Germinal center (tissue), 1 donor: Measurements from ENCODE around the gene BCAT1.
A peak's percentile ranks its signal among the peaks of the same experiment; 100 is the strongest.
"Not testable (repeated sequence)": the region's sequence is repeated elsewhere in the genome, so short reads cannot be mapped to it uniquely, and the experiment has no call there.

Experiments used
- DNase-seq: peaks from one replicate; pipeline ENCODE4 v3.0.0; 2012; ENCODE audit warnings: mixed read lengths, low spot score

Gene BCAT1

GRCh38 chr12:24960222-24960855 lies 11.4 kb upstream of the BCAT1 start:
- DNase-seq, result no peak

- DNase-seq, result not testable (repeated sequence)
These were observed 7.5 kb upstream of the BCAT1 start for GRCh38 chr12:24956351-24956750.

DNA sequence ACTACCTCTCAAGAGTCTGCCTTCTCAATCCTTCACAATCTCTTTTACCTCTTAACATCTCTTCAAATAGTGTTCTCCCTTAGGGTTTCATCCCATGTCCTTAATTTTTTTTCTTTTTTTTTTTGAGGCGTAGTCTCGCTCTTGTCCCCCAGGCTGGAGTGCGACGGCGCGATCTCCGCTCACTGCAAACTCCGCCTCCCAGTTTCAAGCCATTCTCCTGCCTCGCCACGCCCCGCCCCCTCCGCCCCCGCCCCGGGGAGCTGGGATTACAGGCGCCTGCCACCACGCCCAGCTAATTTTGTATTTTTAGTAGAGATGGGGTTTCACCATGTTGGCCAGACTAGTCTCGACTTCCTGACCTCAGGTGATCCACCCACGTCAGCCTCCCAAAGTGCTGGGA lies 7.0 kb upstream of the BCAT1 start:
- DNase-seq, result no peak

- no peak for DNase-seq
These were observed 6.5 kb upstream of the BCAT1 start for GRCh38 chr12:24955389-24955788.

- no peak for DNase-seq
These were observed 5.4 kb upstream of the BCAT1 start for GRCh38 chr12:24954261-24954660.

- no peak for DNase-seq
These were observed 3.5 kb upstream of the BCAT1 start for GRCh38 chr12:24952389-24952788.

DNA sequence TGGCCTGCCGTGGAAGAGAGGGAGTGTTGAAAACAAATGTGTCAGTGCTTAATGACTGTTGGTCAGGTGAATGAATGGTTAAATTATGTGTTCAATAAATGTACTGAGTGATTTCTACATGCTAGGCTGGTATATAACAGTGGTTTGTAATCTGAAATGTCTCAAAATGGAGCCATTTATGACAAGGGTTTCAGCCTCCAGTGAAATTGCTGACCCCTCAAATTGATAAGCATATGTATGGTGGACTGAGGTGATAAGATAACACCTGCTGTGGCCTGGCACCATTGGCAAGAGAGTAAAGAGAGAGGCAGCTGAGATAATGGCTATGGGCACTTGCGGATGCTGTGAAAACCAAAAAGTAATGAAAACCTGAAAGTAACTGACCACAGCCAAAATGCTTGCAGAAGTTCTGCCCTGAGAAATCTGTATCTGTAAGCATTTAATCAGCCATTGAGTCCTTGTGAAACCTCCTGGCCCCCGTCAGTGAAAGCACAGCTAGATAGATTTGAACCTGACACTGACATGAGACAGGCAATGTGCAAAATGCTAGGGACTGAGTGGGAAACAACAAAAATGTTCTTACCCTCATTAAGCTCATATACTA lies 1.4 kb upstream of the BCAT1 start:
- DNase-seq, result no peak

DNA sequence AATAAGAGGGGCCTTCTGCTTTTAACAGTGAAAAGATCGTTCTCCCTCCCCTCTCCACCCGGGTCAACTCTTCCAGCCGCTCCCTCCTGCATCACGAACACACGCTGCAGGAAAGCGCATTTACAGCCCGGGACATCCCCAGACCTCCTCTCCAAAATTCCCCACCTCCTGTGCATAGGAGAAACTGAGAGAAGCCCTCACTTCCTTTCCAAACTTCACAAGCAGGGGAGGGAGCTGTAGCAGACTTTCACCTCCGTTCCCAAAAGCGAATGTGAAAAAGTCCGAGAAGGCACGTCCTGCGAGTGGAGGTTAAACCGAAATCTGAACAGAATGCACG lies 513 bp downstream of the BCAT1 start:
- DNase-seq, result peak; percentile 14

DNA sequence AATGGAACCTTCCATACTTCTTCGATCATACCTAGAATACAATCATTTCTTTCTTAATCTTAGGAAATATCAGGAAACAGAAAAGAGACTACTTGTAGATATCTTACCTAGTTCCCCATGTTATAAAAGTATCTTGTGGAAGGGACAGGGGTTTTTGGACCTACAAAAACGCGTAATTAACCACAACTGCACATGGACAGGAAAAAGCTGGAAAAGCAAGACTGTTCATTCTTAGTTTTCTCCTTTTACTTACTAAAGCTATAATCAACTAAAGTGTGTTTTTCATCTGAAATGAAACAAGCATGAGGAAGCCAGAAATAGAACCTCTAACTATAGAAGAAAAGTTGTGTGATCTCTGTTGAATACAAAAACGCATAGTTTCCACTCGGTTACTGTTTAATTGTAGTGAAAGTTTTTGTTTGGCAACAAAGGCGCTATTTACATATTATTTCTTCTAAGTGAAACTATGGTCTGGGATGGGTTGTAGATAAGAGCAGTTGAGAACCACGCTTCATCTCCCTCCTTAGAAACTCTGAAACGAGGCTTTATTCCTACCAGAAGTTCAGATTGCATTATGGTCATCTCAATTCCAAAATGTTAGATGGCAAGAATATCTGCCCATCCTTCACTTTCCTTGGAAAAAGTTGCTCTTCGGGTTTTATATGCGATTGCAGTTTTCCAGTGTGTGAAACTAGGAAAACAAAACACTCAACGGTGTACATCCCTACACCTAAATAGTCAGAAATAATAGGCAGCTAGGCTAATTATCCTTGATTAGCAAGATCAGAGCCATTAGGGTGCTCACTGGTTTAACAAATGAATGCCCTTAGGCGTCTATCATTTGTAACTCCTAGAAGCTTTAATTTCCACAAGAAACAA lies 1.1 kb downstream of the BCAT1 start:
- no peak for DNase-seq

DNA sequence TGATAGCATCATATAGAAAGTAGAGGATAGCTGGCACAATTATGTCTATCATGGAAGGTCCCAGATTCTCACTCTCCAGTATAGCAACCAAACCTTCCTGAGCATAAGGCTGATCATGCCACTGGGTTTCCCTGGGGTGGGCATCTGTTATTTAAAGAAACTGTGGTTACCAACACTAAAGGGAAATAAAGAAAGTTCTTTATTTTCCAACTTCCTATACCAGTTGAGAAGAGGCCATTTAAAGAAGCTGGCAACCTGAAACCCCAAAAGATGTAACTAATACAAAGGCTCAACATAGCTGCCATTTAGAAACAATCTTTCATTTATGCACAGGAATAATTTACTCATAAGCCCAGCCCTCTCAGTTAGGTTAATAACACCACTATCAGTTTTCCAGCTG lies 3.1 kb downstream of the BCAT1 start:
- no peak for DNase-seq

GRCh38 chr12:24945039-24945438 lies 3.9 kb downstream of the BCAT1 start:
- no peak for DNase-seq

DNA sequence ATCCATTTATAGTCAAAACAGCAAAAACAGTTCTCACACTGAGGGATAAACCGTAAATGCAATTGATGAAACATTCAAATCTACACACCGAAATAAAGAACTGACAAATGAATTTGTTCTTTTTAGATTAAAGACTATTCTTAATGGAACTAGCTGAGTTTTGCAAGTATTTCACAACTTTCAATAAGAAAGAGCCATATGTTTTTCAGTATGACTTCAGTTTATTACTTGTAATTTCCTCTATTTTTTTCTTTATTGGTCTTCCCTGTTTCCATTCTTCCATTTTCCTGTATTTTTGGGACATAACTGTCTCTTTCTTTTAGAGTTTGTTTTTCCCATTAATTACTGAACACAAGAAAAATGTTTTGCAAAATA lies 4.3 kb downstream of the BCAT1 start:
- no peak for DNase-seq

- no peak for DNase-seq
These were observed 4.8 kb downstream of the BCAT1 start for GRCh38 chr12:24943947-24944600.

DNA sequence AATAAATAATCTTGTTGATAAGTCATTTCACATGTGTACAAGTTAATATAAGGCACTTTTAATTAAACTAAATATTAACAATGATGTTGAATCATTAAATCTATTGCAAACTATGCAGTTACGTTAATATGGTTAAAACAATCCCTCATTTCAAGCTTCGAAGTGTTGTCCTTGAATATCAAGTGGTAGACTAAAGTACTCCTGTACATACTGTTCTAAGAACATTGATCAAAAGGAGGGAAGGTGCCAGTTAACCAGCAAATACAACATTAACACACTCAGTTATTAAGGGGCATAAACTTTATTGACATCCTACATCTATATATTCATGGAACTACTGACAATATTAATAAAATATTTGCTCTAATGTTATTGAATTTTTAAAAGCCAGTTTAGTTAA lies 8.7 kb downstream of the BCAT1 start:
- DNase-seq, result no peak

DNA sequence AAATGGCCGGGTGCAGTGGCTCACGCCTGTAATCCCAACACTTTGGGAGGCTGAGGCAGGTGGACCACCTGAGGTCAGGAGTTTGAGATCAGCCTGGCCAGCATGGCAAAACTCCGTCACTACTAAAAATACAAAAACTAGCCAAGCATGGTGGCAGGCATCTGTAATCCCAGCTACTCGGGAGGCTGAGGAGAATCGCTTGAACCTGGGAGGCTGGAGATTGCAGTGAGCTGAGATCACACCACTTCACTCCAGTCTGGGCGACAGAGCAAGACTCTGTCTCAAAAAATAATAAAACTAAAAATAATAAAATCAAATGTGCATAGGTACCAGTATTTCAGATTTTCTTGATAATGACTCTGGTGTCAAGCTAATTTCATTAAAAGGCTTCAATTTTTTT lies 9.3 kb downstream of the BCAT1 start:
- not testable (repeated sequence) for DNase-seq

DNA sequence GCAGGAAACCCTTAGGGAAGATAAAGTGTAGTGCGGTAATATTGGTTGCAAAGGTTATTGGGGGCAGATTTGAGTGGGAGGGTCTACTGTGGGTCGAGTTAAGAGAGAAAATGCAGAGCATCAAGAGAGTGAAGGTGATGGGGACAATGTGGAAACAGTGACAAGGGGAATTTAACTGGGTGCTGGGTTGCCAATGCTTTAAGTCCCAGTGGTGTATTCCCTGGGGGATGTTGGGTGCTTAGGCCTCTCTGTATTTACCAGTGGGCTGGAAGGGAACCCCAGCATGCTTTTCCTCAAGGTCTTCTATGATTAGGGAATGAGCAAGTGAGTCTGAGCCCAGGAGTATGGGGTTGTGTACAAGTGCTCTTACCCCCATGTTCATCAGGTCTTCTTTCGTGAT lies 10.6 kb downstream of the BCAT1 start:
- no peak for DNase-seq

GRCh38 chr12:24937553-24938244 lies 11.2 kb downstream of the BCAT1 start:
- DNase-seq, result no peak

DNA sequence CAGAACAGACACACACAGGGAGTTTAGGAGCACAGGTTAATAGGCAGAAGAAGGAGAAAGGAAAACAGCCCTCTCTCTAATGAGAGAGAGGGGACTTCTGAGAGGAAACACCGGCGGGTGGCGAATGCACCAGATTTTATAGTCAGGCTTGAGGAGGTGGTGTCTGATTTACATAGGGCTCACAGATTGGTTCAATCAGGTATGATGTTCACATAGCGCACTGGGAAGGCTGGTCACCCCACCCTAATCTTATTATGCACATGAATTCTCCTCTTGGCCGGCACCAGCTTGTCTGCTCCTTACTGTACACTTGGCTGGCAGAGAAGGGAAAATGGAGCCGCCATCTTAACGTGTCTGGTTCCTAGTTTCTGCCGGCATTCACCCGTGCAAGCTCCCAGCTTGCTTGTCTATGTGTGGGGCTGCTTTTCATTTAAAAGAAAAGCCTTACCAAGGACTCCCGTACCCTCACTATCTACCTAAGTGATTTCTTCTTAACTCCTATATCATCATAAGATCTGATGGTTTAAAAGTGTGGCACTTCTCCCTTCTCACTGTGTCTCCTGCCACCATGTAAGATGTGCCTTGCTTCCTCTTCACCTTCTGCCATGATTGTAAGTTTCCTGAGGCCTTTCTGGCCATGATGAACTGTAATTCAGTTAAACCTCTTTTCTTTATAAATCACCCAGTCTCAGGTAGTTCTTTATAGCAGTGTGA lies 15.1 kb downstream of the BCAT1 start:
- DNase-seq, result no peak

GRCh38 chr12:24931666-24932405 lies 17.1 kb downstream of the BCAT1 start:
- DNase-seq, result peak; percentile 73

- no peak for DNase-seq
These were observed 18.9 kb downstream of the BCAT1 start for GRCh38 chr12:24929953-24930352.
